Activated CD4-positive, alpha-beta T cell treated with anti-CD3 and anti-CD28 coated beads for 1 hour (primary cell): ENCODE data around the gene PANK4.

Source experiments
- DNase-seq: peaks from one replicate; pipeline ENCODE4 v3.0.0-alpha.2; 2020

PANK4 gene

DNA sequence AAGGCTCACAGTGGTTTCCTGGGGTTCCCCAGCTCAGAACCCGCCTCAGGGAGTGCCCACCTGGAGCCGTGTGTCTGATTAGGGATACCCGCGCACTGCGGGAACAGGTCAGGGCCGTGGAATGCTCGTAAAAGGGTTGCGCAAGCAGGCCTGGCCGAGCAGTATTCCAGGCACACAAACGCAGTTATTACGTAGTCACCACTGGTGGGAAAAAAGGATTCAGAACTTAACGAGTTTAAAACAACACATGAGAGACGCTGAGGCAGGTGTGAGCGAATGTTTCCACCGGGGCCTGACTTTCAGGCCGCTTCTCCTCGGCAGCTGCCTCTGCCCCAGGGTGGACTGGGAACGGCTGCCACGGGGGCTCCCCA is 32.1 kb downstream of the PANK4 start:
- no peak for DNase-seq

DNA sequence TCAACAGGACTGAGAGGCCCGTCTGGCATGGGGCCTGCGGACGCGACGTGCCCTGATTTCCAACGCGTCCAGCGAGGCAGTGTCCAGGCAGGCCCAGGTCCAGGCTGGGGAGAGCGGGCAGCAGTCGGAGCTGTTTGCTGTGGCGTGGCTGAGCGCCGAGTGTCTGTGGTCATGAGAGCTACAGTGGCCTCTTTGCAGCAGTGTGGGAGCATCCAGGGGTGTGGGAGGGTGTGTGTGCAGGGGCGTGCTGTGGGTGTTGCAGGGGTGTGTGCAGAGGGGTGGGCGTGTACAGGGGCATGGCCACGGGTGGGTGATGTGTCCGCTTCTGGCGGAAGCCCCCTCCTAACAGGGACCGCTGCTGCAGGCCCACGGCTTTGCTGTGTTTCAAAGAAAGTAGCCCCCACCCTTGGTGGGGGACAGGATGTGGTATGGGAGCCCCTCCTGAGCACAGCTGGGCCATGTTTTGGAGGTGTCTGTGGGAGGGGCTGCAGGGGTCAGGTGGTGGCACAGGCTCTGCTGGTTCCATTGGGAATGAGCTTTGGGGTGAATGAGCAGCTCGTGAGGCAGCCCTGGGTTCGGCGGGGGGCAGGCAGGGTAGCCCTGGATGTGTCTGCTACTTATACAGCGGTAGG is 32.6 kb downstream of the PANK4 start:
- DNase-seq = no peak

DNA sequence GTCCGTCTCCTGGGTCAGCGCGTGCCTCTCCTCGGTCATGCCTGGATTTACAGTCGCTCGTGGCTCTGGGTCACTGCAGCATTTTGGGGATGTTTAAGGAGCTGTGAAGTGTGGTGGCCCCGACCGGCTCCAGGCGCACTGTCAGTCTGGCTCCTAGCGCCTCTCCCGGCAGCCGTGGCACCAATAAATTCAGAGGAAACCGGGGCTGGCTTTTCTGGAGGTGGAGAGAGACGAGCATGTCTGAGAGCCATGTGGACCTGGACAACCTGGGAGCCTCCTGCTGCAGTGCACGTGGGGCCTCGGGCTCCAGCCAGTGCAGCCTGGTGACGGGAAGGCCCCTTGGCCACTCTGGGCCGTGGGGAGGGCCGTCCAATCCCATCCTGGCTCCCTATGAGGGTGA is 33.2 kb downstream of the PANK4 start:
- DNase-seq = no peak

DNA sequence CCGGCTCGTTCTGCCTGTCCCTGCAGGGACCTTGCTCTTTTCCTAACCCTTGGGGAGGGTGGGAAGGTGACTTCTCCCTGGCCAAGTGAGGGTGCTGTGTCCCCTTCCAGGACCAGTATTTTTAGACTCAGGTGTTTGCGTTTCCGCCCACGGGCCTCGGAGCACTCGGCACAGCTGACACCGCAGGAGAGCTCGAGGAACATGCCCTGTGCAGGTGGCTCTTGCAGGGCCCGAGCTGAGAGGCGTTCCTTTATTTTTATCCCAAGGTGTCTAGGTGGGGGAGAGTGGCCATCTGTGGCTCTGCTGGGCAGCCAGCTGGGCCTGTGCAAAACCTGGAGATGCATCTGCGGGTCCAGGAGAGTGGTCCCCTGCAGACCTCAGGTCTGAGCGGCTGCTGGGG is 34.3 kb downstream of the PANK4 start:
- DNase-seq = no peak

DNA sequence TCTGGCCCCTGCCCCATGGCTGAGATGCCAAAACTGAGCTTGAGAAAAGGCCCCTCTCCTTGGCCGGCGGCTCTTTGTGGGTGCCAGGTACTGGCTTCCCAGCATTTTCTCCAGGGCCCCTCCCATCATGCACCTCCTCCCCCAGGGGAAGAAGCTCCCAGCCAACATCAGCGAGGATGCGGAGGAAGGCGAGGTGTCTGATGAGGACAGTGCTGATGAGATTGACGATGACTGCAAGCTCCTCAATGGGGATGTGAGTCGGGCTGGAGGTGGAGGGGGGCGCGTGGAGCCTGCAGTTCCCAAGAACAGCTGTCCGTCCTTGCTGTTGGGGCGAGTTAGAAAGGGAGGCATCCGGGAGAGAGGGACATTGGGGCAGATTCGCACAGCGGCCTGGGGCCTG is 36.8 kb downstream of the PANK4 start:
- no peak for DNase-seq

DNA sequence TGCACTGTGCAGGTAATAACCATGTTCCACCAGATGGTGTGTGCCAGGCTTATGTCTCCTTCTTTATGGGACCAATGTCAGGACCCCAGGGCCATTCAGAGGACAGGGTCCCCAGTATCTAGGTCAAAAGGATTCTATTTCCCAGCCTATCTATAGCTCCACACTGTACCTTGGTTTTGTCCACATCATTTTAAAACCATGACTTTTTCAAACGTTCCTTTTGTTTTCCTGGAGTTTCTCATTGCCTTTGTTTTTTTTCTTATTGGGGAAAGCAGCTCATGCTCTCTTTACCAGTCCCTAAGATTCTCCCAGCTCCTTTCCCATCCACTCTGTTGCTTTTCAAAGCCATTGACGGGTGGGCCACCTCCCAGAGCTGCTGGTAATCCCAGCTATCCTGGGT is 37.7 kb downstream of the PANK4 start:
- DNase-seq = no peak

DNA sequence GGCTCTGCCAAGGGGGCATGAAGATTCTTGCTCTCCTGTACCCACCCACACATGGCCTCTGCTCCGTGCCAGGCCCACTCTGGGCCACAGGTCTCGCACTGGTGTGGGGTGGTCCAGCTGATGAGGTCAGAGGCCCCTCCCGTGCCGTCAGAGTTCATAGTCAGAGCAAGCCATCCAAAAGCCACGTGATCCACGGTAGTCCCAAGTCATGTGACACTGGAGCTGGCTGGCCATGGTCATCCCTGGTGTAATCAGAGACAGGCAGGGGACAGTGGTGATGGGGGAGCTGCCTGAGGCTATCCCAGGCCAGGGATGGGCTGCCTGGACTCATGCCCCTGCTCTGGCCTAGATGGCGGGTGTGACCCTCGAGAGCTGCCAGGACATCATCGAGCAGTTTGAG is 39.8 kb downstream of the PANK4 start:
- DNase-seq = no peak

DNA sequence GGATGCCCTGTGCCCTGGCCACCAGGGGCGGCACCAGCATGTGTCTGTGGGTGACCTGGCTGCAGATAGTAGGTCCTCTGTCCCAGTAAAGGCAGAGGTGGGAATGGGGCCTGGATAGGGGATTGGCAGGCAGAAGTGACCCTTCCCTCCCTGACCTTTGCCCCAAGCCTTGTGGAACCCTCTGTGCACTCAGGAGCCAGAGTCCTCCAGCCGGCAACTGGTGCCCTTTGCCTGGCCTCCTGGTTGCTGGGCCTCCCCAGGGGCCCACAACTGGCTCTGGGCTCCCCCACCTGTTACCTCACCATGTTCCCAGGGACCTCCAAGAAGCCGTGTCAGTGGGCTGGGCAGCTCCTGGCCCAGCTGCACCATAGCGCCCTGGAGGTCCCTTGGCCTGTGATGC is 40.4 kb downstream of the PANK4 start:
- no peak for DNase-seq

DNA sequence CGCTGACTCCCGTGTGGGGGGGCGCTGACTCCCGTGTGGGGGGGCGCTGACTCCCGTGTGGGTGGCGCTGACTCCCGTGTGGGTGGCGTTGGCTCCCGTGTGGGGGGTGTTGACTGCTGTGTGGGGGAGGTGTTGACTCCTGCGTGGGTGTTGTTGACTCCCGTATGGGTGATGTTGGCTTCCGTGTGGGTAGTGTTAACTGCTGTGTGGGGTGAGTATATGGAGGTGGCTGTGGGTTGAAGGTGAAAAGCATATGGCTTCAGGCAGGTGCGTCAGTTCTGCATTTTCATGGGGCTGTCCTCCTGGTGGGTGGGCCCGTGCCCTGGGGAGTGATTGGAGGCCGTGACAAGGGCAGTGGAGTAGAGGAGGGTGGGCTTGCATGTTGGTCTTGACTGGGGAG is 42.4 kb downstream of the PANK4 start:
- no peak for DNase-seq

DNA sequence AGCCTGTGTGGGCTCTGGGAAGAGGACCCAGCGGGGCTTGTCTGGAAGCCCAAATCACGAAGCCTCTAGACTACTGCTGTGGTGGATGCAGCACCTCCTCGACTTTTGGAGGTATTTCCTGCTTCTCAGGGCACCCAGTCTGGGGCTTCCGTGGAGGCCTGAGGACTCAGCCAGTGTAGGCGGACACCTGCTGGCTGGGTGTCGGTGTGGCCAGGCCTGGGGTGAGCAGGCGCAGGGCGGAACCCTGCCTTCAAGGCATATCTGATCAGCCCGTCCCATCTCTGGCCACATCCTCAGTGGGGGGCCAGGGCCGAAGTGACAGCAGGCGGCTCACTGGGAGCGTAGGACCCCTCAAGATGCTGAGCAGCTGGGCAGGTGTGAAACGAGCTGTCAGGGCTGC is 43.4 kb downstream of the PANK4 start:
- no peak for DNase-seq

DNA sequence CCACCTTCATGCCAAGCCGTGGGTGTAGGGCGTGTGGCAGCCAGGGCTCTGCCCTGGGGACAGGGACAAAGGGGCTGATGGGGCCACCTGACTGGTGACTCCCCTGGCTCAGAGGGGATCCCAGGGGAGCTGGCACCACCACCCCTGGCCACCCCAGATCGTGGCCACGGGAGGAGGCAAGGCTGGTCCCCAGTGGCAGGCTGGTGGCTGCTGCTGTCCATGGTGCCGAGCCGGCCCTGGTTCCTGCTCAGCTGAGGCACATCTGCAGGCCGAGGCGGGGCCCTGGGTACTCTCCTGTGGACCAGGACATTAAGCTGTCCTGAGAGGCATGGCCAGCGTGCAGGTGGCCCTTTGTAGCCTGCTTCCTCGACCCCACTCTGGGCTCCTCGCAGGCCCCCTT is 43.8 kb downstream of the PANK4 start:
- no peak for DNase-seq

DNA sequence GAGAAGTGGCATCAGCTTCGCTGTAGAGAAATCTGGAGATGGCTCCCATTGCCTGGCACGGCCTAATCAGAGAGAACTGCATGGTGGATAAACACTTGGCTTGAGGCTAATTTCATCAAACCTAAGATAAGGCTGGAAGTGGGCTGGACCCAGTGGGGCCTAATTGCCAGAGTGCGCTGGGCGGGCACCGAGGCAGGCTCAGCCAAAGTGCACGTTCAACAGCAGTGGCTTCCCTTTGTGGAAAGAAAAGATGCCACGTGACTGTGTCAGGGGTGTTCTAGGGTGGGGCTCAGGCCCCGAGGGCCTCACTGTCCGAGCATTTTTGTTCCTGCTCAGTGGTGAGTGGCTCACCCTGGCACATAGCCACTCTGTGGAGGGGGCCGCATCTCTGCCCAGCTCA is 44.5 kb downstream of the PANK4 start:
- DNase-seq = no peak

DNA sequence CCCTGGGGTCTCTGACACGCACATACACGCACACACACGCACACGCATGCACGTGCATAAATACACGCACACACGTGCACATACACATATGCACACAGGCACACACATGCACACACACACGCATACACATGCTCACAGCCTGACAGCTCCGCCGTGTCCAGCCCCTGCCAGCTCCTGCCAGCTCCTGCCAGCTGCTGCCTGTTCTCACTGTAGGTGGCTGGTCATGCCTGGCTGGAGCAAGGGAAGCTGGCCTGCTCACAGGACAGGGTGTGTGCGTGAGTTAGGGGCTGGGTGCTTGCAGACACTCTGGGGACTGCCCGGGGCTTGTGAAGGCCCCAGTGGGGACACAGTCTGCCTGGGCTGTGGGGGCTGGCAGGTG is 45.4 kb downstream of the PANK4 start:
- no peak for DNase-seq

DNA sequence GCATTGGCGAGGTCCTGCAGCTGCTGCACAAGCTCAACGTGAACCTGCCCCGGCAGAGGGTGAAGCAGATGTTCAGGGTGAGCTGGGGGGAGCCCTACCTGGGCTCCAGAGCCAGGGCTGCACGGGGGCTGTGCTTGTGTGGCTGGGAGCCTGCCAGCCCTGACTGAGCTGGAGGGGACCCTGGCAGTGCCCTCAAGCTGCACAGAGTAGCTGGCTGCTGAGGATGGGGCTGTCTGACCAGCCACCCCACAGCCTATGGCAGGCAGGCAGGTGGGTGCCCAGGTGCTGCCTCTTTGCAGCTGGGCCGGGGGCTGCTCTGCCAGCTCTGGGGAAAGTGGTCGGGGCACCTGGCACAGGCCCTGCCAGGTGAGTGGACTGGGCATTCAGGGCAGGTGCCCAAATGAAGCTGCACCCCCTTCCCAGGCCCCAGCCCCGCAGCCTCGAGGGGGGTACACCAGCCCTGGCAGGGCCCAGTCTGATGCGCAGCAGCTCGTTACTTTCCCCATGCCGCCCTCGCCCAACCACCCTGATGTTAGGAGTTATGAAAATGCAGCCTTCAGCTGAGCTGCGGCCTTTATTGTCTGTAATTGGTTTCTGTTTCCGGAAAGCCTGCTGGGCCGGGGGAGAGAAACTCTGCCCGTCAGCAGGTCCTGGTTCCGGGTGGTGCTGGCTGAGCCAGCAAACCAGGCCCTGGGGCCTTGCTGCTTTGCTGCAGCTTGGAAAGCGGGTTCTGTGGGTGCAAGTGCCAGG is 46.0 kb downstream of the PANK4 start:
- no peak for DNase-seq

DNA sequence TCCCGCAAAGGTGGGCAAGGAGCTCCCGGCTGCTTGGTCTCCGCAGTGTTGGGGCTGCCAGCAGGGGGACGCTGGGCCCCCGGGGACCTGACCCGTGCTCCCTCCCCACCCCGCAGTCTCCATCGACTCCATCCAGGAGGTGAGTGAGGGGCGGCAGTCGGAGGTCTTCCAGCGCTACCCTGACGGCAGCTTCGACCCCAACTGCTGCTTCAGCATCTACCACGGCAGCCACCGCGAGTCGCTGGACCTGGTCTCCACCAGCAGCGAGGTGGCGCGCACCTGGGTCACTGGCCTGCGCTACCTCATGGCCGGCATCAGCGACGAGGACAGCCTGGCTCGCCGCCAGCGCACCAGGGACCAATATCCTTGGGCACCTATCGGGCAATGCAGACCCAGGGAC is 46.8 kb downstream of the PANK4 start:
- no peak for DNase-seq

DNA sequence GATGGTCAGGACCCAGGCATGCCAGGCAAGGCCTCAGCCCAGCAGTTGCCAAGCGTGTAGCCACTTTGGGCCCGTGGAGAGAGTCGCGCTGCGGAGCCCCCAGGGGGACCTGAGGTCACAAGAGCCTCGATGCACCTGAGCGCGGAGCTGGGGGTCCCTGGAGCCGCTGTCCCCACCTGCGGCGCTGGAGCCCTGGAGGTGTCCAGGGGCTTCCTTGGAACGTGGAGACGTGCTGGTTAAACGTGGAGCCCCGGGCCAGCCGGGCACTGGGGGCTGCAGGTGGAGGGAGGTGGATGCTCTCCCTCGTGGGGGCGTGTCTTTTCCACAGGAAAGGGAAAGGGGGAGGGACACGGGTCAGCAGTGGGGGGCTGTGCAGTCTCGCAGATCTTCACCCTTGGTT is 47.2 kb downstream of the PANK4 start:
- no peak for DNase-seq

DNA sequence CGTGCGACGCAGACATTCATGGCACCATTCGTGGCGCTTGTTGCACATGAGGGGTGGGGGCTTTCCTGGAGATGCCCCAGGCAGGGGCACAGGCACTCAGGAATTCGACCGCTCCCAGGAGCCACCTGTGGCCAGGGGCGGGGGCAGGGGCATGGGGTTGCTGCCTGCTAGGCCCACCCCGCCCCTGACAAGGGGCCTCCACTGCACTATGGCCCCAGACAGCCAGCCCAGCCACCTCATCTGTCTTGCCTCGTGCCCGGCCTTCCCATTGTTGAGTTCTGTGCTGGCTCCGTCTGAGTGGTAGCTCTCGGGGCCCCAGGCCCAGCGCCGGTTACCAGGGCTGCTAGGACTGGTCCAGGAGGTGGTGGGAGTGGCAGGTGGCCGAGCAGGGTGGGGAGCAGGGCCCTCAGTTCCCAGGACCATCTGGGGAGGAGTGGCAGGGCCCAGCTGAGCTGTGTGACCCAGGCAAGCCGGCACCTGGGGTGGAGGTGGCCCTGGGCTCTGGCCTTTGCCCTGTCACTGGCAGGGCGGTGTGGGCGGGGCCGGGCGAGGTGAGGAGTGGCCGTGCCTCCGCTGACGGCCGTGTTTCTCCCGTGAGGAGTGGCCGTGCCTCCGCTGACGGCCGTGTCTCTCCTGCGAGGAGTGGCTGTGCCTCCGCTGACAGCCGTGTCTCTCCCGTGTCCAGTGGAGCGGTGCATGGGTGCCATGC is 48.5 kb downstream of the PANK4 start:
- no peak for DNase-seq

DNA sequence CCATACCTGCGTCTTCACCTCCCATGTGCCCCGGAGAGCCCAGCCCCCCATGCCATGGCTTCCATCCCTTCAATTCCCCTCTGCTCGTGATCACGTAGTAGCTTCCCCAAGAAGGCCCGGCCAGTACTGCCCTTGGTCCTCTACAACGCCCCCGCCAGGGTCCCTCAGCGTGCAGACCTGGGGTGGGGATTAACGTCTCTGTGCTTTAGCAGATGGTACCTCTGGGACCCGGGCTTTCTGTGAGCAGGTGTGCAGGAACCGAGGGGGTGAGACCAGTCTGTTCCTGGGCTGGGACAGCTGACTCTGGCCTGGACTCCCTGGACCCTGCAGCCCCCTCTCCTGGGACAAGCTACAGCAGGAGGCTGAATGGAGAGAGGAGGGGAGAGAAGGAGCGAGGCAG is 49.1 kb downstream of the PANK4 start:
- DNase-seq = no peak

DNA sequence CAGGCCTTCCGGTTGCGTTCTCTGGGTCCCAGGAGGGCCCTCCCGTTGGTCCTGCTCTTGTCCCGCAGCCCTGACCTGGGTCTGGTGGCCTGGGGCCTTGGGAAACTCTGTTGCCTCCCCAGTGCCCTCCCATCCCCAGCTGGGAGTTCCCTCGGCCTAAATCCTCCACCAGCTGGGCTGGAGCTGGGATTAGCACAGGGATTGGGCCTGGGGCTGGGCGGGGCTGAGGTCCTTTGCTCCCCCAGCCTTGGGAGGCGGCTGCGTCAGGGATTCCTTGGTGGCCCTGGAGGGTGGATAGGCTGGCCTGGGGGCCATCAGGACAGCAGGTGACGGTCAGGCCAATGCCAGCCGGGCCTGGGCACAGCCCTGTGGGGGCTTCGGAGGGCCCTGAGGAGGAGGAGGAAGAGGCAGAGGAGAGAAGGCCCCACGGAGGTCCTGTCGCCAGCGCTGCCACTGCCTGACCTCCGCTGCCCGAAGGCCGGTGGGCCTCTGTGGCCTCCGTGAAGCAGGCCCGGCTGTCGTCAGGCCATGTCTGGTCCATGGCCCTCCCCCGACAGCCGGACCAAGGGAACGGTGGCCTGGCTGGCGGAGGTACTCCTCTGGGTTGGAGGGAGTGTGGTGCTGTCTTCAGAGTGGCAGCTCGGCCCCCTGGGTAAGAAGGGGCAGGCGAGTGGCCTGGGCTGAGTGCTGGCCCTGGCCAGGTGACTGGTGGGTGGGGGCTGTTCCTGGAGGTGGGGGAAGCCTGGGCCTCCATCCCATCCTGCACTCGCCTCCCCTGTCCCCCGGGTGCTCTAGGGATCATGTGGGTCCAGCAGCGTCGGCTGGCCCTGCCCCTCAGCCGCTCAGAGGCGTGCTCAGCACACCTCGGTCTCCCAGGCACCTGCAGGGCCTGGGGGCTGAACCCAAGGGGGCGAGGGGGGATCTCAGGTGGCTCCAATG is 50.1 kb downstream of the PANK4 start, which contains the start of gene PLCH2:
Gene PLCH2, plus strand, starts transcription at position 229 of the 939 bp plus-strand sequence. Its CDS starts 300 bp downstream, at position 529.
- no peak for DNase-seq

DNA sequence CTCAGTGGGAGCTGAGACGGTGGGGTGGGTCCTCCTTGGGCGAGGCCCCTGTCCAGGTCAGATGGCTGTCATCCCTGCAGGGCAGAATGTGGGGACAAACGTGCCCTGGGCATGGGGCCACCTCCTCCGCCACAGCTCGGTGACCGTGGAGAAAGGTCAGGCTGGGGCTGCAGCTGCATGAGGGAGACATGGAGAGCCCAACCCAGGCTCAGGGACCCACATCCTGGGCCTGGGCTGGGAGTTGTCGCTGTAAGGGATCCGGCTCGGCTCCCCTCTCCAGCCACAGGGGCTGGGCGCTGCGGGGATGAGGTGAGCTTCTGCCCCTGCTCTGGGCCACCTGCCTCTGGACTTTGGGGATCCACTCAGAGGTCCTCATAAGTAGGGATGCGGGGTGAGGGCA is 50.8 kb downstream of the PANK4 start:
- DNase-seq = no peak

DNA sequence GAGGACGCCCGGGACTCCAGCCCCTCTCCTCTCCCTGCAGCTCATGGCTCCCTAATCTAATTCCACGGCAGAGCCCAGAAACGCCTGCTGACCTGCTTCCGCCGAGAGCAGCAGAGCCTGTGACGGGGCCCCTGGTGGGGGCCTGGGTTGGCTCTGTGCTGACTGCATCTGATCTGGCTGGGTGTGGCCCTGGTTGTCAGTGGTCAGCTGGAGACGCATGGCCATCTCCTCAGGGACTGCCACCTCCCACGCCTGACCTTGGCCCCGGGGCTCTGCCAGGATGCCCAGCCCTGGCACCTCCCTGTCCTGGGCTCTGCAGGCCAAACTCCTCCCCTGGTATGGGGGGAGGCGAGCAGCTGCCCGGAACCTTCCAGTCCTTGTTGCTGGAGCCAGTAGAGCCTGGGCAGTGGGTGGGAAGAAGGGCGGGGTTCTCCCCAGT is 51.4 kb downstream of the PANK4 start:
- DNase-seq = no peak

DNA sequence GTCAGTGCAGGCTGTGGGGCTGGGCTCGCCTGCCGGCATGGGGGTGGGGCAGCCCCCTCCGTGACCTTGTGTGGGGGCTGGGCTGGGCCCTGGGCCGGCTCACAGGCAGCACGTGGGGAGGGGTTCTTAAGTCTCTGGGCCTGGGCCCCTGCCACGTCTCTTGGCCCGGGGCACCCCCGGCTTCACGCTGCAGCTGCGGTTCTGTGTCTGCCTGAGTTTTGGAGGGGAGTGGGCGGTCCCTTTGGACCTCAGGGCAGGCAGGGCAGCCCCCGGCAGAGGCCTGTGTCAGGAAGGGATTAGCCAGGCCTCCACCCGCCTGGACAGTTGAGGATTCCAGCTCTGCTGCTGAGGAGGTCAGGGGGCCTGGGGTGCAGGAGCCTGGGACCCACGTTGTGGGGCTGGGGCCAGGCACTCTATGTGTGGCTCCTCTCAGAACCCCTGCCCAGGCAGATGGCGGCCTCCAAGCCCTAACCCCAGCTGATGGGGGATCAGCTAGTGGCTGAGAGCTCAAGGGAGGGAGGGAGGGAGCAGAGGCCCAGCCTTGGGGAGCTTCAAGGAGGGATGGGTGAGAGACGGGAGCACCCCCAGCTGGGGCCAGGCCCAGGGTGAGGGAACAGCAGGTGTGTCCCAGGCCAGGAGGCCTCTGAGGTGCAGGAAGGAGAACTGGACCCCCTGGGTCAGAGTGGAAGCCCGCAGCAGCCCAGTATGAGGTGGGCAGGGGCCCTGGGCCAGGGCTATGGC is 52.1 kb downstream of the PANK4 start:
- no peak for DNase-seq
